GM21447 (cell line): Measurements from ENCODE around the gene ZSWIM8.
"Not testable (repeated sequence)": the region's sequence is repeated elsewhere in the genome, so short reads cannot be mapped to it uniquely, and the experiment has no call there.

ENCODE experiments used
- ATAC-seq: cut with Tn5 transposase; IDR thresholded peaks from one replicate; pipeline ENCODE4 v1.9.1; 2021; ENCODE audit not compliant: unreplicated experiment

The ZSWIM8 gene, protein sequence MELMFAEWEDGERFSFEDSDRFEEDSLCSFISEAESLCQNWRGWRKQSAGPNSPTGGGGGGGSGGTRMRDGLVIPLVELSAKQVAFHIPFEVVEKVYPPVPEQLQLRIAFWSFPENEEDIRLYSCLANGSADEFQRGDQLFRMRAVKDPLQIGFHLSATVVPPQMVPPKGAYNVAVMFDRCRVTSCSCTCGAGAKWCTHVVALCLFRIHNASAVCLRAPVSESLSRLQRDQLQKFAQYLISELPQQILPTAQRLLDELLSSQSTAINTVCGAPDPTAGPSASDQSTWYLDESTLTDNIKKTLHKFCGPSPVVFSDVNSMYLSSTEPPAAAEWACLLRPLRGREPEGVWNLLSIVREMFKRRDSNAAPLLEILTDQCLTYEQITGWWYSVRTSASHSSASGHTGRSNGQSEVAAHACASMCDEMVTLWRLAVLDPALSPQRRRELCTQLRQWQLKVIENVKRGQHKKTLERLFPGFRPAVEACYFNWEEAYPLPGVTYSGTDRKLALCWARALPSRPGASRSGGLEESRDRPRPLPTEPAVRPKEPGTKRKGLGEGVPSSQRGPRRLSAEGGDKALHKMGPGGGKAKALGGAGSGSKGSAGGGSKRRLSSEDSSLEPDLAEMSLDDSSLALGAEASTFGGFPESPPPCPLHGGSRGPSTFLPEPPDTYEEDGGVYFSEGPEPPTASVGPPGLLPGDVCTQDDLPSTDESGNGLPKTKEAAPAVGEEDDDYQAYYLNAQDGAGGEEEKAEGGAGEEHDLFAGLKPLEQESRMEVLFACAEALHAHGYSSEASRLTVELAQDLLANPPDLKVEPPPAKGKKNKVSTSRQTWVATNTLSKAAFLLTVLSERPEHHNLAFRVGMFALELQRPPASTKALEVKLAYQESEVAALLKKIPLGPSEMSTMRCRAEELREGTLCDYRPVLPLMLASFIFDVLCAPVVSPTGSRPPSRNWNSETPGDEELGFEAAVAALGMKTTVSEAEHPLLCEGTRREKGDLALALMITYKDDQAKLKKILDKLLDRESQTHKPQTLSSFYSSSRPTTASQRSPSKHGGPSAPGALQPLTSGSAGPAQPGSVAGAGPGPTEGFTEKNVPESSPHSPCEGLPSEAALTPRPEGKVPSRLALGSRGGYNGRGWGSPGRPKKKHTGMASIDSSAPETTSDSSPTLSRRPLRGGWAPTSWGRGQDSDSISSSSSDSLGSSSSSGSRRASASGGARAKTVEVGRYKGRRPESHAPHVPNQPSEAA (N-terminal part only)

GRCh38 chr10:73785211-73785720 is at the start of gene ZSWIM8:
TSS of gene ZSWIM8 (plus strand) at chr10:73785606. CDS start at chr10:73785879, 273 bp downstream.
- ATAC-seq, result peak; percentile 81

- ATAC-seq, result not testable (repeated sequence)
These were observed 44.7 kb upstream of the ZSWIM8 start for GRCh38 chr10:73740501-73741254.

- no peak for ATAC-seq
These were observed 43.0 kb upstream of the ZSWIM8 start for GRCh38 chr10:73742454-73742734.

DNA sequence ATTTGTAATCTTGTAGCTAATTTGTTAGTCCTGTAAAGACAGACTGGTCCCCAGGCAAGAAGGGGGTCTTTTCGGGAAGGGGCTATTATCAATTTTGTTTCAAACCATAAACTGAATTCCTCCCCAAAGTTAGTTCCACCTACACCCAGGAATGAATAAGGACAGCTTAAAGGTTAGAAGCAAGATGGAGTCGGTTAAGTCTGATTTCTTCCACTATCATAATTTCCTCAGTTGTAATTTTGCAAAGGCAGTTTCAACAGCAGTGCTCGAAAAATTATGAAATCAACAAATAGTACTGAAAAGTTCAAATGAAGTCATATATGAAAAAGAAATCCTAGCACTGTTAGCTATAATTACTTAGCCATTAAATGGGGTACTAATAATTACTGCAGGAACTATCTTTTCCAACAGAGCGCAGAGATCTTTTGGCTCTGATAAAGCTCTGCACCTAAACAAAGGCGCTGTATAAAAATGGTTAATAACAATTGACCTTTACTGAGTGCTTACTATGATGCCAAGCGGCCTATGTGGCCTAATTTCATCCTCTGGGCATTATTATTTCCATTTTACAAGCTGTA is 42.0 kb upstream of the ZSWIM8 start:
- ATAC-seq, result no peak

DNA sequence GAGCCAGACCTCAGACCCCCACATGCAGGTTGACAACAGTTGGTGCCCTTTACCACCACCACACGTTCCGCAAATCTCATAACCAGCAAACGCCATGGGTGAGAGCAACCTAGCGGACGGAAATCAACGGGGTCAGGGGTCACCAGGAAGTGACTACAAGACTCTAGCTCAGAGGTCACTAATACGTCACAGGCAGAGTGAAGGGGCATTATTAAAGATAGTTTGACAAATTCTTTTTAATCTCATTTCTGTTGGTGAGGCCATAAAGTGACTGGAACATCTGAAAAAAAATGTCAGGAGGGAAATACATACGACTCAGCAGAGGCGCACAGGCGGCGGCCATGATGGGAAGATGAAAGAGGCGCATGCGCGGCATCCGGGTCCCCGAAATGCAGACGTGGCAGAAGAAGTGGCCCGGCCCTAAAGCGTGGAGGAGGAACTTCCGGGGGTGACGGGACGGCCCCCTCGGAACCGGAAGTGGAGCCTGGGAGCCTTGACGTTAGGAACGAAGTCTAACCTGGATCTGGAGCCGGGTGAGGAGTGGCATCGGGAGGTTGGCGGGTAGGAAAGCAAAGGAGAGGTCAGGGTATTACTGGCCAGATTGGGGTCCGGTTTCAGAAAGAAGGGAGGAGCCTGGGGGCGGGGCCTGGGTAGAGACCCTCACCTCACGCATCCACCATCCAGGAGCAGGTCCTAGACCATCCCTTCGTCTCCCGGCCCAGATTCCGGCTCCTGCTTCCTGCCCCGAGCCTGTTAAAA is 41.3 kb upstream of the ZSWIM8 start, which contains the start of gene SEC24C:
Gene SEC24C, plus strand, starts transcription at position 468 of the 759 bp plus-strand sequence. CDS start 2,461 bp downstream, outside the sequence.
- peak; percentile 84 for ATAC-seq

GRCh38 chr10:73744664-73744975 is 40.8 kb upstream of the ZSWIM8 start:
- peak; percentile 26 for ATAC-seq

- ATAC-seq, result no peak
These were observed 38.7 kb upstream of the ZSWIM8 start for GRCh38 chr10:73746721-73747120.

- no peak for ATAC-seq
These were observed 34.6 kb upstream of the ZSWIM8 start for GRCh38 chr10:73750819-73751218.

GRCh38 chr10:73756183-73756582 is 29.2 kb upstream of the ZSWIM8 start:
- ATAC-seq, result no peak

- no peak for ATAC-seq
These were observed 26.5 kb upstream of the ZSWIM8 start for GRCh38 chr10:73758704-73759511.

DNA sequence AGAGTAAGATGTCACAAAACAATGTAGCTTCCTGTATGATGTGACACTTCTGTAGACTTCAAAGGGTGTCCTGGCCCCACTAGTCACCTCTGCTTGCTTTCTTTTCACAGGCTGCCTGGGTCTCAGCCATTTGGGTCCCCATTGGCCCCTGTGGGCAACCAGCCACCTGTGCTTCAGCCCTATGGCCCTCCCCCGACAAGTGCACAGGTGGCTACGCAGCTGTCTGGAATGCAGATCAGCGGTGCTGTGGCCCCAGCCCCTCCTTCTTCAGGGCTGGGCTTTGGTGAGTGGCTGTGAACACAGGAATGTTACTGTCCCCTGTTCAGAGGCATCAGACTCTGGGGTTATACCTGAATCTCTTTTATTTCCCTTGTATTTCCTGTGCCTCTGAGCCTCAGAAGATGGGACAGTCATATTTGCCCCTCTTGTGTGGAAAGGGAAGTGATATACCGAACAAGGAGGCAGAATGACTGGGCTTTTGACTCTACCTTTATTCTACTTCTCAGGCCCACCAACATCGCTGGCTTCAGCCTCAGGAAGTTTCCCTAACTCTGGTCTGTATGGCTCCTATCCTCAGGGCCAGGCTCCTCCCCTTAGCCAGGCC is 25.8 kb upstream of the ZSWIM8 start:
- ATAC-seq, result no peak

DNA sequence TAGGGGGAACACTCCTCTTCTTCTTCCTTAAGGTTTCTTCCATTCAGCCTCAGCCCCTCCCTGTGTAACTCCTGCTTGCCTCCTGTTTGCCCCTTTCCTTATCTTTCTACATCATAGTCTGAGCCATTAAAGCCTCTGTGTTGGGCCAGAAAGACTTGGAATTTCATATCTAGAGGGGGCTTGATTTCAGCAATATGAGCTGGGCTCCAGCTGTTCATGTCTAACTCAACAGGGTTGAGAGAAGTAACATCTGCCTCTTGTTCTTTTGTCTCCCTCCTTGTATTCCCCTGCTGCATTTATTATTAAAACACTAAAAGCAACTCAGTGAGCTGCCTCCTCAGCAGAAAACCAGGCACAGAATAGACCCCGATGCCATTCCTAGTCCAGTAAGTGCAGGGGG is 23.6 kb upstream of the ZSWIM8 start:
- ATAC-seq, result no peak

DNA sequence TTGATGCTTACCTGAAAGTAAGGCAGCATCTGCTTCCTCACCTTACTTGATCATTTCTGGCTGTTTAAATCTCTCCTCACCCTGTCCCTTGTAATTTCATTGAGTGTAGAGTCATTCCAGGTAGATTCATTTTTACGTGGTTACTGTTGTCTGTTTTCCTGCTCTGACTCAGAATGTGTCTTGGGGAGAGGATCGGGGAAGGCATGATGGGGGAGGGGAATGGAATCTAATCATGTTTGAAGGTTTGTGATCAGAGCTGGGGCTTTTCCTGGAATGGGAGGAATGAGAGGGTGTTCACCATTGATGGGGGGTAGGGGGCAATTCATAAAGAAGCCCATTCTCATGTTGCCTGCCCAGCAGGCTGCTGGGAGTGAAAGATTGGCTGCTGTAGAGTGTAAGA is 22.5 kb upstream of the ZSWIM8 start:
- no peak for ATAC-seq

DNA sequence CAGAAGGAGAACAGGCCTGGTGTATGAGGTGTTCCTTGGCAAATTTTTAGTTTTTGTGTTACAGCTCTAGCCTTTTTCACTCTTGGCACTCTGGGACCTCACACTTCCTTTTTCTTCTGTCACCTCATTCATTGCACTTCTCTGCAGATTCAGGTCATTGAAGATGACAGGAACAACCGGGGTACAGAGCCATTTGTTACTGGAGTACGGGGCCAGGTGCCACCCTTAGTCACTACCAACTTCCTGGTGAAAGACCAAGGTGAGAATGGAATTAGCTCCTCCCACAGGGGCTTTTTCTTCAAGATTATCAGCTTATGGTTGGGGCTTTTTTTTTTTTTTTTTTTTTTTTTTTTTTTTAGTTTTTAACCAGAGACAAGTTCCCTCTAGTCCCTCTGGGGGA is 22.1 kb upstream of the ZSWIM8 start:
- ATAC-seq, result no peak

- ATAC-seq, result no peak
These were observed 20.3 kb upstream of the ZSWIM8 start for GRCh38 chr10:73765066-73765465.

DNA sequence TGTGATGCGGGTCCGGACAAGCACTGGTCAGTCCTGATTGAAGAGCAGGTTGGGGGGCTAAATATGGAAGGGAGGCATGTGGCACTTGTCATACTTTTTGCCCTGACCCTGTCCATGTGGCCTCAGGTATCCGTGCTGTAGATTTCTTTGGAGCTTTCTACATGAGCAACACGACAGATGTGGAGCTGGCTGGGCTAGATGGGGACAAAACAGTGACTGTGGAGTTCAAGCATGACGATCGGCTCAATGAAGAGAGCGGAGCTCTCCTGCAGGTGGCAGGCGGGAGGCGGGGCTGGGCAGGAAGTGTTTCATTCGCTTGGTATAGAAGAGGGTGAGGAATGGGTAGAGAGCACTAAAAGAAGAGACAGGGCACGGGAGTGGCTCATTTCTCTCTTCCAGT is 16.5 kb upstream of the ZSWIM8 start:
- no peak for ATAC-seq

- ATAC-seq, result no peak
These were observed 16.0 kb upstream of the ZSWIM8 start for GRCh38 chr10:73769396-73769795.

DNA sequence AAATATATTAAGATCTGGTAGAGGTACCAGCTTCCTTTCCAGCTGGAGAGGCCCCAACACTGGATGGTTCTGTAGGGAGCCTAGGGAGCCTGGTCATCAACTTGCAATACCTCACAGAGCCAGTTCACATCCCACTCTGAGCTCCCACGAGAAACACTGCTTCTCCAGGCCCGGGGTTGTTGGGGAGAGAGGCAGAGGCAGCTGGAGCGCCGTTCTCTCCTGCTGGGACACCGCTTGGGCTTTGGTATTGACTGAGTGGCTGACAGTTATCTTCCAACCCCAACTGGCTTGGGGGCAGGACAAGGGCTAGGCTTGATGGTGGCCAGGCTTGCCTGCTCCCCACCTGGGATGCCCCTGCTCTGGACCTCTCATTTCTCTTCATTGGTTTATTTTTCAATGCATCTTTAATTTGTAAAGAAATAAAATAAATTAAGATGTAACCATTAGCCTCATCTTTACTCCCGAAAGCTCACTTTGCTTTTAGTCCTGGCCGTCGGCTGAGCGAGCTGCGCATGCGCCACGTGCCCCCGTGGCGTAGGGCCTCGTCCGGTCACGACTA is 13.6 kb upstream of the ZSWIM8 start:
- ATAC-seq, result peak; percentile 40
